ENCODE results near the gene SERPINE1.

DNA sequence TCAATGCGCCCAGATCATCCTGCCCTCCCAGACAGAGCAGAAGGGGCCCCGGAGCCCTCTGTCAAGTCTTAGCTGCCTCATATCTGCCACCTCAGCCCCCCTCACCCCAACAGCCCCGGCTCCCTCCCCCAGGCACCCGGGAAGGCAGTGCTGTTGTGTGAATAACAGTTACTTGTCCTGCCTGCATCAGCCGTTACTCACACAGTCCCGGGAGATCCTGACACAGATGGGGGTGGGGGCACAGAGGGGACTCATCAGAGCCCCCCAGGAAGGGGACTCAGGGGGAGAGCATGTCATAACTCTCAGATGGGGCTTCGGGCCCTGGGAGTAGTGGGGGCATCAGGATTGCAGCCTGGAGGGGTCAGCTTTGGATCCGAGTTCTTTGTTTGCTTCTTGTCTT, 12.4 kb upstream of the SERPINE1 start:
- TF ChIP-seq, protein P1, sequence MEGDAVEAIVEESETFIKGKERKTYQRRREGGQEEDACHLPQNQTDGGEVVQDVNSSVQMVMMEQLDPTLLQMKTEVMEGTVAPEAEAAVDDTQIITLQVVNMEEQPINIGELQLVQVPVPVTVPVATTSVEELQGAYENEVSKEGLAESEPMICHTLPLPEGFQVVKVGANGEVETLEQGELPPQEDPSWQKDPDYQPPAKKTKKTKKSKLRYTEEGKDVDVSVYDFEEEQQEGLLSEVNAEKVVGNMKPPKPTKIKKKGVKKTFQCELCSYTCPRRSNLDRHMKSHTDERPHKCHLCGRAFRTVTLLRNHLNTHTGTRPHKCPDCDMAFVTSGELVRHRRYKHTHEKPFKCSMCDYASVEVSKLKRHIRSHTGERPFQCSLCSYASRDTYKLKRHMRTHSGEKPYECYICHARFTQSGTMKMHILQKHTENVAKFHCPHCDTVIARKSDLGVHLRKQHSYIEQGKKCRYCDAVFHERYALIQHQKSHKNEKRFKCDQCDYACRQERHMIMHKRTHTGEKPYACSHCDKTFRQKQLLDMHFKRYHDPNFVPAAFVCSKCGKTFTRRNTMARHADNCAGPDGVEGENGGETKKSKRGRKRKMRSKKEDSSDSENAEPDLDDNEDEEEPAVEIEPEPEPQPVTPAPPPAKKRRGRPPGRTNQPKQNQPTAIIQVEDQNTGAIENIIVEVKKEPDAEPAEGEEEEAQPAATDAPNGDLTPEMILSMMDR (conservative IDR thresholded peaks at IDR 0.05; ENCODE audit: low read depth in 2 of 2): no peak
- TF ChIP-seq EZH2phosphoT487 (IDR thresholded peaks at IDR 0.05; ENCODE audit: unreplicated experiment): no peak
- TF ChIP-seq EZH2 (IDR thresholded peaks at IDR 0.05; ENCODE audit: low read depth, unreplicated experiment): no peak
- TF ChIP-seq CREB1 (CRISPR knock-in tag; IDR thresholded peaks at IDR 0.05; ENCODE audit: low read depth): no peak
- TF ChIP-seq, protein P2, sequence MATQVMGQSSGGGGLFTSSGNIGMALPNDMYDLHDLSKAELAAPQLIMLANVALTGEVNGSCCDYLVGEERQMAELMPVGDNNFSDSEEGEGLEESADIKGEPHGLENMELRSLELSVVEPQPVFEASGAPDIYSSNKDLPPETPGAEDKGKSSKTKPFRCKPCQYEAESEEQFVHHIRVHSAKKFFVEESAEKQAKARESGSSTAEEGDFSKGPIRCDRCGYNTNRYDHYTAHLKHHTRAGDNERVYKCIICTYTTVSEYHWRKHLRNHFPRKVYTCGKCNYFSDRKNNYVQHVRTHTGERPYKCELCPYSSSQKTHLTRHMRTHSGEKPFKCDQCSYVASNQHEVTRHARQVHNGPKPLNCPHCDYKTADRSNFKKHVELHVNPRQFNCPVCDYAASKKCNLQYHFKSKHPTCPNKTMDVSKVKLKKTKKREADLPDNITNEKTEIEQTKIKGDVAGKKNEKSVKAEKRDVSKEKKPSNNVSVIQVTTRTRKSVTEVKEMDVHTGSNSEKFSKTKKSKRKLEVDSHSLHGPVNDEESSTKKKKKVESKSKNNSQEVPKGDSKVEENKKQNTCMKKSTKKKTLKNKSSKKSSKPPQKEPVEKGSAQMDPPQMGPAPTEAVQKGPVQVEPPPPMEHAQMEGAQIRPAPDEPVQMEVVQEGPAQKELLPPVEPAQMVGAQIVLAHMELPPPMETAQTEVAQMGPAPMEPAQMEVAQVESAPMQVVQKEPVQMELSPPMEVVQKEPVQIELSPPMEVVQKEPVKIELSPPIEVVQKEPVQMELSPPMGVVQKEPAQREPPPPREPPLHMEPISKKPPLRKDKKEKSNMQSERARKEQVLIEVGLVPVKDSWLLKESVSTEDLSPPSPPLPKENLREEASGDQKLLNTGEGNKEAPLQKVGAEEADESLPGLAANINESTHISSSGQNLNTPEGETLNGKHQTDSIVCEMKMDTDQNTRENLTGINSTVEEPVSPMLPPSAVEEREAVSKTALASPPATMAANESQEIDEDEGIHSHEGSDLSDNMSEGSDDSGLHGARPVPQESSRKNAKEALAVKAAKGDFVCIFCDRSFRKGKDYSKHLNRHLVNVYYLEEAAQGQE (IDR thresholded peaks at IDR 0.05; ENCODE audit: unreplicated experiment): no peak
- no peak for TF ChIP-seq POLR2AphosphoS5 (IDR thresholded peaks at IDR 0.05; ENCODE audit: low read depth)
- no peak for TF ChIP-seq STAT1 (IDR thresholded peaks at IDR 0.05; ENCODE audit: unreplicated experiment)
- TF ChIP-seq JUNB (IDR thresholded peaks at IDR 0.05; ENCODE audit: unreplicated experiment): no peak
- TF ChIP-seq NANOG (IDR thresholded peaks at IDR 0.05; ENCODE audit: borderline replicate concordance): no peak
- TF ChIP-seq ZNF114 (CRISPR knock-in tag; IDR thresholded peaks at IDR 0.05): no peak
- TF ChIP-seq ZNF331 (CRISPR knock-in tag; IDR thresholded peaks at IDR 0.05; ENCODE audit: low read depth): no peak

Measured in GM23338 (cell line).